Gastrocnemius medialis (tissue), 4 donors: ENCODE measurements around the gene TRAPPC11.

ENCODE experiments used
- POLR2A ChIP-seq, 2 donors: fragments of 450-650 bp; IDR thresholded peaks; one replicate each; pipeline ENCODE4 v1.6.1; 2017; ENCODE audit warnings: antibody characterized with exemption in 2 of 2, mild to moderate bottlenecking in 2 of 2, moderate library complexity in 2 of 2
- TF ChIP-seq, protein P1 (sequence below), 5 experiments: fragments of 450-650 bp in 3 of 5; fragments of 200-600 bp in 2 of 5; sonication (generic) in 2 of 5; IDR thresholded peaks in 4 of 5; conservative IDR thresholded peaks in 1 of 5; 1 replicate in 4 of 5; 2 replicates in 1 of 5; pipeline ENCODE4 v1.5.1; 2016 to 2019; ENCODE audit warnings: antibody characterized with exemption in 5 of 5, mild to moderate bottlenecking in 3 of 5, moderate library complexity in 3 of 5

- TF ChIP-seq, protein P1, sequence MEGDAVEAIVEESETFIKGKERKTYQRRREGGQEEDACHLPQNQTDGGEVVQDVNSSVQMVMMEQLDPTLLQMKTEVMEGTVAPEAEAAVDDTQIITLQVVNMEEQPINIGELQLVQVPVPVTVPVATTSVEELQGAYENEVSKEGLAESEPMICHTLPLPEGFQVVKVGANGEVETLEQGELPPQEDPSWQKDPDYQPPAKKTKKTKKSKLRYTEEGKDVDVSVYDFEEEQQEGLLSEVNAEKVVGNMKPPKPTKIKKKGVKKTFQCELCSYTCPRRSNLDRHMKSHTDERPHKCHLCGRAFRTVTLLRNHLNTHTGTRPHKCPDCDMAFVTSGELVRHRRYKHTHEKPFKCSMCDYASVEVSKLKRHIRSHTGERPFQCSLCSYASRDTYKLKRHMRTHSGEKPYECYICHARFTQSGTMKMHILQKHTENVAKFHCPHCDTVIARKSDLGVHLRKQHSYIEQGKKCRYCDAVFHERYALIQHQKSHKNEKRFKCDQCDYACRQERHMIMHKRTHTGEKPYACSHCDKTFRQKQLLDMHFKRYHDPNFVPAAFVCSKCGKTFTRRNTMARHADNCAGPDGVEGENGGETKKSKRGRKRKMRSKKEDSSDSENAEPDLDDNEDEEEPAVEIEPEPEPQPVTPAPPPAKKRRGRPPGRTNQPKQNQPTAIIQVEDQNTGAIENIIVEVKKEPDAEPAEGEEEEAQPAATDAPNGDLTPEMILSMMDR (IDR thresholded peaks at IDR 0.05 in 4 of 5, conservative IDR thresholded peaks at IDR 0.05 in 1 of 5): no peak
- no peak for TF ChIP-seq POLR2A (IDR thresholded peaks at IDR 0.05)
These were observed 22.2 kb upstream of the TRAPPC11 start for GRCh38 chr4:183636923-183637322.
